Coronary artery (tissue), 2 donors: Measurements from ENCODE around the gene MYO1G.

Experiments used
- DNase-seq: peaks from one replicate; pipeline ENCODE4 v3.0.0-alpha.2; 2017; ENCODE audit warnings: low spot score
- H3K27ac ChIP-seq, 2 donors: fragments of 200-600 bp; sonication (generic); one replicate each; pipeline ENCODE4 v1.5.1; 2016 to 2019
- H3K4me3 ChIP-seq: fragments of 200-600 bp; sonication (generic); 2 replicates; pipeline ENCODE4 v1.5.1; 2016; ENCODE audit warnings: mild to moderate bottlenecking, moderate library complexity
- CTCF ChIP-seq: fragments of 200-600 bp; sonication (generic); IDR thresholded peaks from one replicate; pipeline ENCODE4 v1.5.1; 2019; ENCODE audit warnings: antibody characterized with exemption

Gene MYO1G

DNA sequence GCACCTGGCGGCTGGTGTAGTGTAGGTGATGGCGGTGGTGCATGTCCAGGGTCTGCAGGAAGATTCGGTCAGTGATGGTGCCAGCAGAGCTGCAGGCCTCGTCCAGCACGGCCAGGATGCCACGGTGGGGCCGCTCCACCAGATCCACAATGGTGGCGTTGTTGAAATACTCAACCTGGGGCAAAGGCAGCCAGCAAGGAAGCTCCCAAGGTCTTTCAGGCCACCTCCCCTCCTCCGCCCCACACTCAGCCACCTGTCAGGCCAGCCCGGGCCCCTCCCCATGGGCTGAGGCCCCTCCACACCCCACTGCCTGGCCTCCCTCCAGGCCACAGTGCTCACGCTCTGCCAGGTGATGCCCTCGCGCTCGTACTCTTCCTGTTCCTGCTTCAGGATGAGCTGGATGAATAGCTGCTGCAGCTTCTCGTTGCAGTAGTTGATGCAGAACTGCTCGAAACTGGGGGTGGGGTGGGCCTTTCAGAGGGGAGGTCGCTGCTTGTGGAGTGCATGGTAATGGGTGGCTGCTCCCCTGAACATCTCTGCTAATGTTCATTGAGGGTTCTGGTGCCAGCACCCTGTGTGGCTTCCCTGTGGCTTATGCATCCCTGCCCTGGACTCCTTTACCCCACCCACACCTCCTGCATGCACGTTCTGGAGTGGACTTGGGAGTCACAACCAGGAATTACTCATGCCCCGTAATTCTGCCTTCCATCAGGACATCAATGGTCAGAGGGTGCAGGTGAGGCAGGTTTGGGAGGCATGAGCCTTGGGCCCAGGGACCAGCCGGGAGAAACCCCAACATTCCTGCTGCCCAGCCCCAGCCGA, 8.9 kb downstream of the MYO1G start:
- DNase-seq: peak; percentile 68
- no peak overlapping the region for H3K27ac ChIP-seq
- TF ChIP-seq CTCF: no peak
- H3K4me3 ChIP-seq: no peak overlapping the region

- peak; percentile 53 for DNase-seq
- Histone ChIP-seq H3K4me3 (no peak overlapping the region), H3K27ac (no peak overlapping the region)
- no peak for TF ChIP-seq CTCF
Measured at GRCh38 chr7:44969049-44969700, 9.6 kb downstream of the MYO1G start.

DNA sequence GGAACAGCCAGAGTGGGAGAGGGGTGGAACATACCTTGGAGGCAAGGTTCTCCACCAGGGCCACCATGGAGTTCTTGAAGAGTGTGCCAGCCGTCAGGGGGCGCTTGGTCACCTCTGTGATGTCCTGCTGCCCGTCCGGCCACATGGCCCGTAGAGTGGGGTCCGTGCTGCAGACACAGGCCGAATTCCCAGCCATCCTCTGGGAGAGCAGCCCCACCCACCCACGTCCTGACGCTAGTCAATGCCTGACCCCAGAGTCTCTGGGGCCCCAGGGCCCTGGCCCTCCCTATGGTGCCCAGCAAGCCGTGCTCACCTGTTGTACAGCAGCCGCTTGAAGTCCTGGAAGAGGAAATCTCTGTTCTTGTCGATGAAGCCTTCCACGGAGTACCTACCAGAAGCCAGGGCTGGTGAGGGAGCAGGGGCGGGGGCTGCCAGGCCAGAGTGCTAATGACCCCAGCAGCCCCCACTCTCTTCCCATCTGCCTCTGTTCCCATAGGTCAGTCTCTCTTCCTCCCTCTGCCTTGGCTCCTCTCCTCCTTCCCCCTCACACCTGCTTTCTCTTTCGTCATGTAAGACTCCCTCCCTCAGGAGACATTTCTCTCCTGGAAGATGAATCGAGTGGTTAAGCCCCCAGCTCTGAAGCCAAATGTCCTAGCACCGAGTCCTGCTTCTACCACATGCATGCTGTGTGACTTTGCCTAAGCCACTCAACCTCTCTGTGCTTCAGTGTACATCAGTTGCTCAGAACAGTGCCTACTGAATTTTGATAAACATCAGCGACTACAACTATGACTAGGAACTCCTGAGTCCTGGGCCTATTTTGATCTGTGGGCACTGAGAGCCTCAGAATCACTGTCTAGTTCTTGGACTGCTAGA, 11.0 kb downstream of the MYO1G start:
- no peak for TF ChIP-seq CTCF
- H3K27ac ChIP-seq: no peak overlapping the region
- H3K4me3 ChIP-seq: no peak overlapping the region
- peak; percentile 65 for DNase-seq

- no peak for TF ChIP-seq CTCF
- Histone ChIP-seq H3K27ac (no peak overlapping the region), H3K4me3 (no peak overlapping the region)
- DNase-seq: peak; percentile 72
Measured at GRCh38 chr7:44966731-44967538, 11.9 kb downstream of the MYO1G start.

- no peak for TF ChIP-seq CTCF
- peak; percentile 61 for DNase-seq
- H3K4me3 ChIP-seq: no peak overlapping the region
- H3K27ac ChIP-seq: no peak overlapping the region
Measured at GRCh38 chr7:44965937-44966730, 12.7 kb downstream of the MYO1G start.

DNA sequence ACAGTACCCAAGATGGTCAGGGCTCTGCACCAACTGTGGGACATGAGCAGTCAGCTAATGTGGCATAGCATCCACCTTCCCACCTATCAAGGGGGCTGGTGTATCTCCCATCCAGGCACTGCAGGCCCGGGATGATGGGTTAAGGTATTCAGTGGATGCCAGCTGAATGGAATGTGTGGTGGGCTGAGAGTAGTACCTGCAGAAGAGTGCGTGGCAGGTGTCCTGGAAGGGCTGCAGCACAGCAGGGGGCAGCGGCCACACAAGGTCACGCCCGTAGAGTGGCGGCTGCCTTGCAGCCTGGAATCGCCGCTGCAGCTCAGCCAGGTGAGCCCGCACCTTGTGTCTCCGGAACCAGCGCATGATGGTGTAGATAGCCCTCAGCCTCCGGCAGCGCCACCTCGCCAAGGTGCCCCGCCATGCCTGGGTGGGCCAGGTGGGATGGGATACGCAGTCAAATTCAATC, 13.3 kb downstream of the MYO1G start:
- TF ChIP-seq CTCF: no peak
- no peak overlapping the region for H3K27ac ChIP-seq
- H3K4me3 ChIP-seq: no peak overlapping the region
- peak; percentile 63 for DNase-seq
